ENCODE data around the gene SLC17A4.

SLC17A4 gene

GRCh38 chr6:25821341-25821740, 66.8 kb downstream of the SLC17A4 start:
- DNase-seq = no peak

- no peak for DNase-seq
Measured at GRCh38 chr6:25829375-25829774, 74.8 kb downstream of the SLC17A4 start.

- no peak for DNase-seq
Measured at GRCh38 chr6:25830458-25830857, 75.9 kb downstream of the SLC17A4 start.

Measured in suppressor macrophage (primary cell).